Right renal pelvis (tissue), 4 donors: ENCODE measurements around the gene DHDH. TPM values are rescaled to one million over a fixed set of nuclear protein-coding genes. Genes with fewer than 3 reads are reported as not detected.

Experiments
- DNase-seq, 4 donors: peaks; one replicate each; pipeline ENCODE4 v3.0.0-alpha.2; 2013; ENCODE audit warnings: low read depth in 4 of 4, low spot score in 3 of 4, missing footprints in 1 of 4
- polyA plus RNA-seq, 4 donors: library from polyadenylated mRNA; unstranded; fragments of 120-200 nt; gene quantifications; one replicate each; pipeline ENCODE4 v1.2.1, GENCODE V29; 2013; ENCODE audit not compliant: insufficient read length in 4 of 4

The DHDH gene
- polyA plus RNA-seq, 4 donors: 4.9 to 11.6 (median 6.8) TPM

DNA sequence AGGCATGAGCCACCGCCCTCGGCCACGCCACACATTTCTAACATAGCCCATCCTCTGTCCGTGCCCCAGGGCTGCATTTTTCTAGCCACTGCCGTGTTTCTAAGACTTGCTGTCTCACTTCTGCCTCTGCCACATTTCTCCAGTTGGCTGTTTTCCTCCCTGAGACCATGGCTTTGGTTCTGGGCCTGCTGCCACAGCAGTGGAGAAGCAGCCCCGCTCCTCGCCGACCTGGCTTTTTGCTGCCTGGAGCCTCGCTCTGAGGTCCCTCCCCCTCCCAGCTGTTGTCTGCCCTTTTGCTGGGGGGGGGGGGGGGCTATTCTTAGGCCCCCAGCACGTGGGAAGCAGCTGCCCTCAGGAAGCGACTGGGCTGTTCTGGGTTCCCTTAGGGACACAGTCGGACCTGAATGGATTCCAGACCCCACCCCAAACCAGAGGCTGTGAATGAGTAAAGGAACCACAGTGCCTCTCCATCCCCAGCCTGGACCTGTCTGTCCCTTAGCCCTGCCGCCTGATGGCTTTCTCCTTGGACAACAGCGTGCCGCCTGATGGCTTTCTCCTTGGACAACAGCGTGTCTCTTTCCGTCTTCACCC lies 56.3 kb downstream of the DHDH start:
- no peak for DNase-seq

DNA sequence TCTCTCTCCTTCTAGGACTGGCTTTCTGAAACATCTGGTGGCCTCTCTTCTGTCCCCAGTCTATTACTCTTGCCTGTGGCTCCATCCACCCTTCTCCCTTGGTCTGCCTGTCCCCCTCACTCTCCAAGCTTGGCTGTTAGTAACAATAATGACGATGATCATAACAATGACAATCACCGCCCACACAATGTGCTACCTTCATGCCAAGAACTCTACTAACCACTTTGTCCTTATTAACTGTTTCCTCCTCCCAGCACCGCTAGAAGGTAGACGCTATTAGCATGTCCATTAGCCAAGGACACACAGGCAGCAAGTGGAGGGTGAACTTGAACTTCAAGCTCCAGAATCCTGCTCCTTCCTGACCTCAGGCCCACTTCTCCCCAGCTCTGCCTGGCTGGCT lies 56.9 kb downstream of the DHDH start:
- DNase-seq: no peak

DNA sequence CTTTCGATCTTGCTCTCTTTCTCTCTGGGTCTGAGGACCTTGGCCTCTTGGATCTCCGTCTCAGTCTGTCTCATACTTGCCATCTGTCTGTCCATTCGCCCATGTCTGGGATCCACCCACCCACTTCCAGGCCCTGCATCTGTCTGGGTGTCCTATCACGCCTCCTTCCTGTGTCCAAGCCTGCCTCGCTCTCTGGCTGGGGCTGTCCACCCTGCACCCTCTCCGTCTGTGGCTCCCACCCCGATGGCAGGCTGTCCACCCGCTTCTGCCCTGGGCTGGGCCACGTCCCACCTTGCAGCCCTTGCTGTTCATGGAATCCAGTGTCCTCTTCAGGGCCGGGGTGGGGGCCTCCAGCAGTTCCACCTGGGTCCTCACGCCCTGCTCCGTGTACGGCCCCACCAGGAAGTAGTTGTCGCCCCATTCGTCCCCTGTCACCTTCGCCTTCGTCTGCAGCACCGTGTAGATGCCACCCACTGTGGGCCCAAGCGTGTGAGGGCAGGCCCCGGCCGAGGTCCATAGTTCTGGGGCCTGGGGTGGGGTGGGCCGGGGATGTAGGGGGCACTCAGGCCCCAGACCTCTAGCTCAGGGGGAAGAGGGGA lies 57.6 kb downstream of the DHDH start:
- no peak for DNase-seq

DNA sequence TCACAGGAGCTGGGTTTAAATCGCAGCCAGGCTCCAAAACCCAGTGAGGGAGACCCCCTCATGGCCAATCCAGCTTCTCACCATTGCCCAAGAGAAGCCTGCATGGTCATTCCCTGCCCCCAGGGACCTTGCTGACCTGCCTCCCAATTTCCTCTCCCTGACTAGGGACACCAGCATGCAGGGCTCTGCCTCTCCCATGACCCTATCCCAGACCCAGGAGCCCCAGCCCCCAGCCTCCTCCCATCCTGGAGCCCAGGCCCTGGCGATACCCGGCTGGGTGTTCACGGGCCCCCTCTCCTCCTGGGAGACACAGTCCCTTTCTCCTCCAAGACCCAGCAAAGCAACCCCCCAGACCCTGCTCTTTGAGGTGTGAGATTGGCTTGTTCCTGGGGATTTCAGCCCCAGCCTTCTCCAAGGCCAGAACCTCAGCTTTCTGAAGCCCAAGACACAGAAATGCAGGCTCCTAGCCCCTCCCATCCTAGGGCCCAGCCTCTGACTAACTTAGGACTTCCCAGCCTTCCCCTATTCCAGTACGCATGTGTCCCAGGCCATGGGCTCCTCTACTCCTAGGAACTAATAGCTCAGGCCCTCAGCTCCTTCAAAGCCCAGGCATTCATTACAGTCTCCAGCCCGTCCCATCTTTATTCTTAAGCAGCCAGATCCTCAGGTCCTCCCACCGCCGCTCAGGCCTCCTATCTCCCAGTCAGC lies 58.5 kb downstream of the DHDH start:
- DNase-seq: no peak

DNA sequence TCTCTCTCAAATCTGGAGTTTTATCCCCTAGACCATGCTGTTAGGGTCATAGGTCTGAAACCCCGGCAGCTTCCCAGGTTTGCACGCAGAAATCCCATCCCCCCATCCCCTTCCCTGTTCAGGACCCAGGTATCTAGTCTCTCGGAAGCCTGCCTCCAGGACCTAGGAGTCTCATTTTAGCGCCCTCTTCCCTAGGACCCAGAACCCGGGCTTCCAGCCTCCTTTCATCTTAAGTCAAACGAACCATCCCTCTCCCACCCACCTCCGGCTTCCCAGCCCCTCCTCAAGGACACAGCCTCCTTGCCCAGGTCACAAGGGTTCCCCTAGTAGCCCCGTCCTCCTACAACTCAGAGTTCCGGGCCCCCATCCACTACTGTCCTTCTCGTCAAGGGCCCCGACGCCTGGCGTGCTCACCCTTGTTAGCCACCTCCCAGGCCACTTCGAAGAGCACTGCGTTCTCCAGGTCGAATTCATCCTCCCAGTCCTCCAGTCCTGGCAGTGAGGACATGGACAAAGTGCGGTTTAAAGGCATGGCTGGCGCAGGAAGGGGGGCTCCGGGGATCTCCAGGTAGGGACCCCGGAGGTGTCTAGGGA lies 59.2 kb downstream of the DHDH start:
- no peak for DNase-seq

DNA sequence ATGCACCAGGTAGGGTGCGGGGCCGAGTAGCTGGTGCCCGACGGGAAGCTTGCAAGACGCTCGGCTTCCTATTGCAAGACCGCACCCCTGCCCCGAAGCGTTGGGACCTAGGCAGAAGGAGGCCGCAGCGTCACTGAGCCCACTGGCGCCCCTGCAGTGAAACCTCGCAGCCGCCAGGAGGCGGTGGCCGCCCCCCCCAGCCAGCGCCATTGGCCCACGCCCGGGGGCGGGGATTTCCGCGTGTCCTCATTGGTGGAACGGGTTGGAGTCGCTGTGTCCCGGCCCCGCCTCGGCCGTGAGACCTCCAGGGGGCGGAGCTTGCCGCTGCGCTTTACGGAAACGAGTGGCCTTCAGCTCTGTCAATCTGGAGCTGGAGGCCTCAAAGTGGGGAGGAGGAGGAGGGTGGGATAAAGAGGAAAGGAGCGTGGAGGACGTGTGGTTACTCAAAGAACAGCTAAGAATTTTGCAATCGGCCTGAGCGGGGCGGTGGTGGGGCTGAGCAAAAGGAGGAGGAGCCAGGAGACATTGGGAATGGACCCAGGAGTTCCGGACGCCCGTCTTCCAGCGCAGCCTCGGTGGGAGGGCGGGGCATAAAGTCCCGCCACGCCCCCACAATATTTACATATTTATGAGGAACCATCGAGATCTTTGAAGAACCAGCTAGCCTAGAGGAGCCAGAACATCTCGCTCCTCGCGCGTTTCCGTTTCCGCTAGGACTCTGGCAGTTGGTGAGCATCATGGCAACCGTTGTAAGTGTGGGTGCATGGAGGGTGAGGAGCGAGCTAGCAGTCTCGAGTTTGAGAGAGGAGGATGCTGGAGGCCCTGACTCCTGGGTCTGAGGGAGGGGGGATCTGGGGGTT lies 59.9 kb downstream of the DHDH start, which contains the start of the genes GYS1 and RUVBL2:
TSS of gene GYS1 (minus strand) at position 135 of the 860 bp plus-strand sequence. CDS start 197 bp downstream, outside the sequence.
TSS of gene RUVBL2 (plus strand) at position 713 of the 860 bp plus-strand sequence. CDS start at position 738, 25 bp downstream.
- DNase-seq: peak; percentile 99

DNA sequence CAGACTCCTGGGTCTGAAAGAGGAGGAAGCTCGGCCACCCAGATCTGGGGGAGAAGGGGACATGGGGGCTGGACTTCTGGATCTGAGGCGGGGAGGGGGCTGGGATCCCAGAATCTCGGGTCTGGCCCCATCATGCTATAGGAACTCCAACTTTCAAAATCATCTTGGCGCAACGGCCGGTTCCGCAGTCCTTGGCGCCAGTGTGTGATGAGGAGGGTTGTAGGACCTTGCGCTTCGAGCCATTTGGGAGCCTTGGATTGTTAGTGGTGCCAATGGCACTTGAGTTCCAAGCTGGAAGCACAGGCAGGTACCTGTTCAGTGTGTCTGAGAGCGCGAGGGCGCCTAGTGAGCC lies 60.5 kb downstream of the DHDH start:
- no peak for DNase-seq

Other genes starting within 250 kb of the DHDH start
- 1 to 10 TPM; 1.8 to 3.4 (median 2.2) TPM for gene FUT2, start 237.7 kb upstream of the DHDH start, polyA plus RNA-seq
- 1 to 10 TPM; 4.8 to 7.8 (median 6.5) TPM for gene MAMSTR, start 214.0 kb upstream of the DHDH start, polyA plus RNA-seq
- 10 to 100 TPM; 12.1 to 18.7 (median 13.5) TPM for gene RASIP1, start 193.1 kb upstream of the DHDH start, polyA plus RNA-seq
- gene IZUMO1, start 186.8 kb upstream of the DHDH start, polyA plus RNA-seq: 1 to 10 TPM in 1 of 4 donors, under 1 TPM in 3; 0.36 to 1.0 (median 0.52) TPM
- 1 to 10 TPM; 3.1 to 3.7 (median 3.4) TPM for gene FUT1, start 181.1 kb upstream of the DHDH start, polyA plus RNA-seq
- gene FGF21, start 178.2 kb upstream of the DHDH start, polyA plus RNA-seq: not detected
- 10 to 100 TPM; 34.5 to 46.3 (median 38.8) TPM for gene BCAT2, start 122.7 kb upstream of the DHDH start, polyA plus RNA-seq
- 10 to 100 TPM; 25.9 to 44.8 (median 33.1) TPM for gene HSD17B14, start 97.2 kb upstream of the DHDH start, polyA plus RNA-seq
- 10 to 100 TPM; 20.4 to 28.7 (median 21.8) TPM for gene PLEKHA4, start 65.1 kb upstream of the DHDH start, polyA plus RNA-seq
- 10 to 100 TPM; 35.7 to 41.1 (median 36.2) TPM for gene PPP1R15A, start 61.3 kb upstream of the DHDH start, polyA plus RNA-seq
- 1 to 10 TPM in 1 of 4 donors, under 1 TPM in 3; 0.64 to 1.2 (median 0.85) TPM for gene TULP2, start 35.0 kb upstream of the DHDH start, polyA plus RNA-seq
- 100 to 1,000 TPM; 273 to 369 (median 280) TPM for gene NUCB1, start 33.4 kb upstream of the DHDH start, polyA plus RNA-seq
- gene BAX, start 21.2 kb downstream of the DHDH start, polyA plus RNA-seq: 10 to 100 TPM; 72.5 to 91.2 (median 79.4) TPM
- 1,000 to 10,000 TPM; 2,163 to 3,232 (median 2,621) TPM for gene FTL, start 31.6 kb downstream of the DHDH start, polyA plus RNA-seq
- 10 to 100 TPM; 40.5 to 47.3 (median 41.6) TPM for gene GYS1, start 59.6 kb downstream of the DHDH start, polyA plus RNA-seq
- gene RUVBL2, start 60.2 kb downstream of the DHDH start, polyA plus RNA-seq: 100 to 1,000 TPM in 1 of 4 donors, 10 to 100 TPM in 3; 77.1 to 105 (median 82.6) TPM
- gene LHB, start 83.4 kb downstream of the DHDH start, polyA plus RNA-seq: under 1 TPM in 1 of 4 donors, not detected in 3; 0.26 TPM
- gene CGB3, start 90.6 kb downstream of the DHDH start, polyA plus RNA-seq: not detected
- gene CGB2, start 98.2 kb downstream of the DHDH start, polyA plus RNA-seq: under 1 TPM in 1 of 4 donors, not detected in 3; 0.10 TPM
- not detected for gene CGB1, start 103.2 kb downstream of the DHDH start, polyA plus RNA-seq
- gene CGB5, start 110.1 kb downstream of the DHDH start, polyA plus RNA-seq: under 1 TPM in 2 of 4 donors, not detected in 2; 0.13 to 0.29 TPM
- under 1 TPM in 2 of 4 donors, not detected in 2; 0.12 to 0.51 TPM for gene CGB8, start 115.4 kb downstream of the DHDH start, polyA plus RNA-seq
- gene CGB7, start 124.0 kb downstream of the DHDH start, polyA plus RNA-seq: 1 to 10 TPM in 2 of 4 donors, under 1 TPM in 2; 0.79 to 1.9 (median 1.3) TPM
- 1 to 10 TPM; 3.0 to 4.6 (median 3.7) TPM for gene NTF4, start 131.1 kb downstream of the DHDH start, polyA plus RNA-seq
- under 1 TPM in 3 of 4 donors, not detected in 1; 0.03 to 0.07 (median 0.06) TPM for gene KCNA7, start 139.0 kb downstream of the DHDH start, polyA plus RNA-seq
- 100 to 1,000 TPM; 317 to 333 (median 329) TPM for gene SNRNP70, start 151.8 kb downstream of the DHDH start, polyA plus RNA-seq
- 1 to 10 TPM; 7.7 to 8.9 (median 8.2) TPM for gene LIN7B, start 180.7 kb downstream of the DHDH start, polyA plus RNA-seq
- 1 to 10 TPM in 1 of 4 donors, under 1 TPM in 3; 0.59 to 1.2 (median 0.86) TPM for gene C19orf73, start 185.4 kb downstream of the DHDH start, polyA plus RNA-seq
- 1 to 10 TPM; 5.5 to 9.4 (median 6.0) TPM for gene PPFIA3, start 185.8 kb downstream of the DHDH start, polyA plus RNA-seq
- gene HRC, start 221.7 kb downstream of the DHDH start, polyA plus RNA-seq: 10 to 100 TPM; 27.0 to 30.6 (median 29.7) TPM
- gene TRPM4, start 224.1 kb downstream of the DHDH start, polyA plus RNA-seq: 10 to 100 TPM; 26.6 to 38.0 (median 31.0) TPM